ENCODE measurements around the gene PLSCR3. TPM values are rescaled to one million over a fixed set of nuclear protein-coding genes. Genes with fewer than 3 reads are reported as not detected.
A peak's percentile ranks its signal among the peaks of the same experiment; 100 is the strongest.

Gene PLSCR3
- total and polyA plus RNA-seq, 2 donors (not counting 3 experiments of a cell fraction or from before 2014, with no cell fraction given): 59.9 to 94.8 TPM

DNA sequence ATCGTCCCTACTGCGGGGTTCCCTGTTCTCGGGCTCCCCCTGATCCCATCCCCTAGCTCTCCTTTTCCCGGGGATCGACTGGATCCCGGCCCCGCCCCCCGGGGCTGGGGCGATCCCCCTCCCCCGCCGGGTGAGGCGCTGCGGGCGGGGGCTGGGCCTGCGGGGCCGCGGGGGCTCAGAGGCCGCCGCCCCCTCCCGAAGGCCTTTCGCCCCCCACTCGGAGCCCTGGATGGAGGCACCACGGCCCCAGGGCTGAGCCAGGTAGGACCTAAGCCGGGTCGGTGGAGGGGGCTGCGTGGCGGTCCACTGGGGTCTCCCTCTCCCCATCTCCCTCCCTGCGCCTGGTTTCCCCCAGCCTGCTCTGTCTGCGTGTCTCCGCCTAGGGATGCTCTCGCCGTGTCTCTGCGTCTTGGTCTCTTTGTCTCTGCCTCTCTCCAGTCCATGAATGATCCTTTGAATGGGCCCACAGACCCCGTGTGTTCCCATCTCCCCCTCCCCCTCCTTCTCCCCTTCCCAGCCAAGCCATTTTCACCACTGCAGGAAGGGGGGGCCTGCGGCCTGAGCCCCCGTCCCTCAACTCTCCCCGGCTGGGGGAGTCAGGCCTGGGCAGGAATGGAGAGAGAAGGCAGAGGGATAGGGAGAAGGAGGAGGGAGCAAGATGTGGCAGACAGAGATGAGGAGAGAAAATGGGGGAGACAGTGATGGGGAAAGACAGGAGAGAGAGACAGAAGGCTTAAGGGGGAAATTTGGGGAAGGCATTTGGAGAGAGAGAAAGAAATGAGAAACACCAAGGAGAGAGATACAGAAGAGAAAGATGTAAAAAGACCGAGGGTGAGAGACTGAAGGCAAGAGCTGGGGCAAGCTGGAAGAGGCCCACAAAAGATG, 11.3 kb upstream of the PLSCR3 start:
- no peaks in the 10 kb centered on the region for H4K20me1 ChIP-seq (replicated peaks; ENCODE audit: control insufficient read depth, extremely low read depth, insufficient read depth, low read length)
- H3K9me1 ChIP-seq (replicated peaks; ENCODE audit: control insufficient read depth, extremely low read depth, insufficient read depth, low read length): no peaks in the 10 kb centered on the region
- POLR2A ChIA-PET: no interaction called here
- H3K4me2 ChIP-seq (ENCODE audit: insufficient read depth, low read length): peak overlapping the region; percentile 39
- no peak for FAIRE-seq
- TF ChIP-seq, protein P1, sequence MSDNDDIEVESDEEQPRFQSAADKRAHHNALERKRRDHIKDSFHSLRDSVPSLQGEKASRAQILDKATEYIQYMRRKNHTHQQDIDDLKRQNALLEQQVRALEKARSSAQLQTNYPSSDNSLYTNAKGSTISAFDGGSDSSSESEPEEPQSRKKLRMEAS (IDR thresholded peaks at IDR 0.05; ENCODE audit: insufficient read depth, insufficient read length): no peak
- TF ChIP-seq EZH2 (IDR thresholded peaks at IDR 0.05; ENCODE audit: borderline replicate concordance, low read depth, low read length, severe bottlenecking) (no peak), MYC (IDR thresholded peaks at IDR 0.05; ENCODE audit: low read depth, low read length) (no peak), JUN (IDR thresholded peaks at IDR 0.05; ENCODE audit: borderline replicate concordance, insufficient read depth, insufficient read length, low read depth) (no peak), FOS (IDR thresholded peaks at IDR 0.05; ENCODE audit: borderline replicate concordance, insufficient read depth, low read length) (no peak), POLR2A (IDR thresholded peaks at IDR 0.05; ENCODE audit: low read depth, low read length) (no peak), POLR2AphosphoS5 (IDR thresholded peaks at IDR 0.05; ENCODE audit: insufficient read depth, low read depth, low read length) (no peak), GATA2 (IDR thresholded peaks at IDR 0.05; ENCODE audit: insufficient read depth, insufficient read length, low read depth, low read length) (no peak)
- TF ChIP-seq, protein P2, sequence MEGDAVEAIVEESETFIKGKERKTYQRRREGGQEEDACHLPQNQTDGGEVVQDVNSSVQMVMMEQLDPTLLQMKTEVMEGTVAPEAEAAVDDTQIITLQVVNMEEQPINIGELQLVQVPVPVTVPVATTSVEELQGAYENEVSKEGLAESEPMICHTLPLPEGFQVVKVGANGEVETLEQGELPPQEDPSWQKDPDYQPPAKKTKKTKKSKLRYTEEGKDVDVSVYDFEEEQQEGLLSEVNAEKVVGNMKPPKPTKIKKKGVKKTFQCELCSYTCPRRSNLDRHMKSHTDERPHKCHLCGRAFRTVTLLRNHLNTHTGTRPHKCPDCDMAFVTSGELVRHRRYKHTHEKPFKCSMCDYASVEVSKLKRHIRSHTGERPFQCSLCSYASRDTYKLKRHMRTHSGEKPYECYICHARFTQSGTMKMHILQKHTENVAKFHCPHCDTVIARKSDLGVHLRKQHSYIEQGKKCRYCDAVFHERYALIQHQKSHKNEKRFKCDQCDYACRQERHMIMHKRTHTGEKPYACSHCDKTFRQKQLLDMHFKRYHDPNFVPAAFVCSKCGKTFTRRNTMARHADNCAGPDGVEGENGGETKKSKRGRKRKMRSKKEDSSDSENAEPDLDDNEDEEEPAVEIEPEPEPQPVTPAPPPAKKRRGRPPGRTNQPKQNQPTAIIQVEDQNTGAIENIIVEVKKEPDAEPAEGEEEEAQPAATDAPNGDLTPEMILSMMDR (IDR thresholded peaks at IDR 0.05; ENCODE audit: extremely low read depth in 1 of 2, insufficient read depth in 1 of 2, low read depth in 1 of 2, low read length in 2 of 2): no peak
- CTCF ChIA-PET: interaction anchor here (1.0 to 1.2 kb wide), 3 partner anchors 11 to 155 kb away, joined by 3 read pairs; partner anchors contain the start of genes PLSCR3 and SENP3
- dilution Hi-C loops (cut with MboI; ENCODE audit: extremely low pct_ligation_motif_present, low sequenced_read_pairs): no loop called here
- no peaks in the 10 kb centered on the region for H3K27me3 ChIP-seq (ENCODE audit: control insufficient read depth in 2 of 2, insufficient read depth in 2 of 2, low read length in 2 of 2)
- H3K4me3 ChIP-seq (replicated peaks in 1 of 3; ENCODE audit: insufficient read depth in 1 of 3, low read depth in 1 of 3, low read length in 3 of 3): peak overlapping the region; percentile 38 to 59 (median 52)
- H3K9ac ChIP-seq (replicated peaks; ENCODE audit: extremely low read depth, insufficient read depth, low read length): peak overlapping the region; percentile 41
- no peaks in the 10 kb centered on the region for H3K9me3 ChIP-seq (replicated peaks; ENCODE audit: control insufficient read depth, insufficient read depth, low read length)
- no peak overlapping the region for H3K27ac ChIP-seq (ENCODE audit: insufficient read depth, low read depth, low read length)
- intact Hi-C loops (cut with micrococcal nuclease): loop anchor here (2.0 kb wide), 2 partner anchors 155 to 281 kb away; partner anchors contain the start of genes SENP3 and TP53
- H2AFZ ChIP-seq (ENCODE audit: low read depth, low read length): peak overlapping the region; percentile 78
- no TSS peak for BruUV-seq (replicated peaks)
- peaks cover 4% of the 10 kb centered on the region for H3K79me2 ChIP-seq (ENCODE audit: control insufficient read depth, insufficient read depth, low read length)
- peaks cover 0 to 15% of the 10 kb centered on the region in 2 experiments for H3K36me3 ChIP-seq (ENCODE audit: control insufficient read depth in 2 of 2, extremely low read depth in 1 of 2, insufficient read depth in 2 of 2, low read length in 2 of 2)
- no peak for DNase-seq (ENCODE audit: low read depth, low spot score)
- H3K4me1 ChIP-seq (ENCODE audit: control insufficient read depth, extremely low read depth, insufficient read depth, low read length): peaks cover 12% of the 10 kb centered on the region

All from endothelial cell of umbilical vein (primary cell).